HUDEP-2 (cell line): ENCODE results near the gene KIAA0825.
"Not testable (repeated sequence)": the region's sequence is repeated elsewhere in the genome, so short reads cannot be mapped to it uniquely, and the experiment has no call there.

ENCODE experiments used
- DNase-seq, 76 experiments: peaks; one replicate each; lab custom pipeline; 2025; ENCODE audit not compliant: unreplicated experiment in 76 of 76; lab: John Stamatoyannopoulos, UW

The KIAA0825 gene

GRCh38 chr5:94575196-94575595, 43.2 kb downstream of the KIAA0825 start:
- DNase-seq, result no peak

- not testable (repeated sequence) for DNase-seq
These were observed 45.1 kb downstream of the KIAA0825 start for GRCh38 chr5:94573349-94573748.

- DNase-seq, result no peak
These were observed 47.0 kb downstream of the KIAA0825 start for GRCh38 chr5:94571415-94571814.

- DNase-seq, result no peak
These were observed 53.6 kb downstream of the KIAA0825 start for GRCh38 chr5:94564812-94565211.

- no peak for DNase-seq
These were observed 56.0 kb downstream of the KIAA0825 start for GRCh38 chr5:94562327-94562971.

- DNase-seq, result no peak
These were observed 60.4 kb downstream of the KIAA0825 start for GRCh38 chr5:94558028-94558427.

GRCh38 chr5:94551858-94552257, 66.5 kb downstream of the KIAA0825 start:
- no peak for DNase-seq

GRCh38 chr5:94545870-94546625, 72.4 kb downstream of the KIAA0825 start:
- DNase-seq, result no peak

GRCh38 chr5:94544875-94545547, 73.4 kb downstream of the KIAA0825 start:
- DNase-seq, result no peak

GRCh38 chr5:94544031-94544650, 74.3 kb downstream of the KIAA0825 start:
- peak in 8 of 76 experiments; percentile 1 to 20 (median 4) for DNase-seq

- DNase-seq, result no peak
These were observed 77.4 kb downstream of the KIAA0825 start for GRCh38 chr5:94540856-94541494.

- DNase-seq, result no peak
These were observed 80.1 kb downstream of the KIAA0825 start for GRCh38 chr5:94538260-94538659.

GRCh38 chr5:94526706-94527105, 91.7 kb downstream of the KIAA0825 start:
- no peak for DNase-seq

GRCh38 chr5:94524841-94525697, 93.3 kb downstream of the KIAA0825 start:
- DNase-seq, result peak in 17 of 76 experiments; percentile 1 to 32 (median 7)

GRCh38 chr5:94523018-94523417, 95.4 kb downstream of the KIAA0825 start:
- DNase-seq, result no peak

- DNase-seq, result no peak
These were observed 96.3 kb downstream of the KIAA0825 start for GRCh38 chr5:94522117-94522516.

GRCh38 chr5:94517490-94518488, 100.6 kb downstream of the KIAA0825 start:
- DNase-seq, result no peak

- DNase-seq, result no peak
These were observed 102.3 kb downstream of the KIAA0825 start for GRCh38 chr5:94516148-94516547.
